HG02678 (cell line): Measurements from ENCODE around the gene FAM114A1.

Experiments
- ATAC-seq: cut with Tn5 transposase; IDR thresholded peaks from one replicate; pipeline ENCODE4 v1.9.1; 2021; ENCODE audit warnings: mild to moderate bottlenecking, moderate library complexity; ENCODE audit not compliant: unreplicated experiment

FAM114A1 gene

DNA sequence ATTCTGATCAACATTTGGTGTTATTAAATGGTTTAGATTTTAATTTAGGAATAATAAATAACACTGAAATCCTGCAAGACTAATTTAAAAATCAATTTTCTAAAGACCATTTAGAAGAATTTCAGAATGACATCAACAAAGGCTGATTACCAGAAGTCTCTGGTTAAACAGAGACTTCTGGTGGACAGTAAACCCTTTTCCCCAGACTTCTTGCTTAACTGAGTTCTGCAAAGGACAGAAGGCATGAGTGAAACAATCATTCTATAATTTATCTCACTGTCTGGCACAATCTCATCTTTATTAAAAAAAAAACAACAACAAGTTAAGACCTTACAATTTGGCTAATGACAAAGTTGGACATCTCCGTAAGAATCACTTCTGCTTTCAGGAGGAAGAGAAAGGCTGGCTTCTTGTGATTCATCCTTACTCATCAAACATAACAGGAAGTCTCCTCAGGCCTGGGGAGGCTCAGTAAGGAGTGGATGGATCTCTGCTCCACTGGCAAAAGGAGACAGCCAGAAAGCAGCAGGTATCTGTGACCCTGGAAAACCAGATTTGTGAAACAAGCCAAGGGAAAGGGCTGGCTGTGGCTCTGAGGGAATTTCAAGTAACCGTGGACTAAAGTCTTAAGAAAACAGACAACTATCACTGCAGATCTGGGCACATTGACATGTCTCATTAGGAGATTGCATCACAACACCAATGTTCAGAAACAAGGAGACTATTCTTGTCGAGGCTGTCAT, 10.1 kb upstream of the FAM114A1 start:
- peak; percentile 49 for ATAC-seq

DNA sequence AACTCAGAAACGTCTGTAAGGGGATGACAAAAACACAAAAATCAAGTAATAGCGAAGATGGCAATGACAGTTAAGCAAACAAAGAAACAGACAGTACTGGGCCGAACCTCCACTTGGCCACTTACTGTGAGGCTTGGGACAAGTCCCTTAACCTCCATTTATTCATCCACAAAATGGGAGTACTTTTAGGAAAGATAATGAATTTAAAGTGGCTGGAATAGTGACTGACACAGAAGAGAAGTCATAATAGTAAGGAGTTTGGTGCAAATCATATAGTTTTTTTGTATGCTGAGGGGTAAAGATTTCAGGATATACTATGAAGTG, 9.5 kb upstream of the FAM114A1 start:
- no peak for ATAC-seq

DNA sequence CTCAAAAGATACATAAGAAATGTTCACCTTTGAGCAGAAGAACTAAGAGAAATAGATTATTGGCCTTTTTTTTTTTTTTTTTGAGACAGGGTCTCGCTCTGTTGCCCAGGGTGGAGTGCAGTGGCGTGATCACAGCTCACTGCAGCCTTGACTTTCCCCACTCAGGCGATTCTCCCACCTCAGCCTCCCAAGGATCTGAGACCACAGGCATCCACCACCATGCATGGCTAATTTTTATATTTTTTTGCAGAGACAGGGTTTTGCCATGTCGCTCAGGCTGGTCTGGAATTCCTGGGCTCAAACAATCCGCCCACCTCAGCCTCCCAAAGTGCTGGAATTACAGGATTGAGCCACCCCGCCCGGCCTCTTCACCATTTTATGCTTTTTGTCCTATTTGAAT, 8.1 kb upstream of the FAM114A1 start:
- ATAC-seq, result no peak

DNA sequence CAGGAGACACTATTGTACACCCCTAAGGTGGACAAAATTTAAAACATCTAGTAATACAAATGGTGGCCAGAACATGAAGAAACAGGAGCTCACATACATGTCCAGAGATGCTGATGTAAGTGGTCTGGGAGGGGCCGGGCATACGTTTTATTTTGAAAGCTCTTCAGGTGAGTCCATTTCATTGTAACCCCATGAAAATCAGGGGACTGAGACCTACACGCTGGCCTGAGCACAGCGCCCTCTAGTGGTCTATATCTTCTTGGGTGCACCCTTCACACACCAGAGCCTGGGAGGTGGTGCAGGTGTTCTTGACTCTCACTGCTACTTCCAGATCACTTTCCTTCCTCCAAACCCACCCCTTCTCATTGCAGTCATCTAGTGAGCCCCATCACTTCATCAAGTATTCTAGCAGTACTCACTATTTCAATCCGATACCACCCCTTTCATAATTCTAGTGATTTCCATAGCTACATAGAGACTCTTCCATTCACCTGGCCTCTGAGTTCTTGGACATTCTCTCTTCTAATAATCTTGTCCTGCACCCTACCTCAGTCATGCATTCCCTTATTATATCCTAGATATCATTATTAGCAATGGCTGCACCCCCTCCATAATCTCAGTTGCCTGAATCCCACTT, 6.7 kb upstream of the FAM114A1 start:
- peak; percentile 55 for ATAC-seq

DNA sequence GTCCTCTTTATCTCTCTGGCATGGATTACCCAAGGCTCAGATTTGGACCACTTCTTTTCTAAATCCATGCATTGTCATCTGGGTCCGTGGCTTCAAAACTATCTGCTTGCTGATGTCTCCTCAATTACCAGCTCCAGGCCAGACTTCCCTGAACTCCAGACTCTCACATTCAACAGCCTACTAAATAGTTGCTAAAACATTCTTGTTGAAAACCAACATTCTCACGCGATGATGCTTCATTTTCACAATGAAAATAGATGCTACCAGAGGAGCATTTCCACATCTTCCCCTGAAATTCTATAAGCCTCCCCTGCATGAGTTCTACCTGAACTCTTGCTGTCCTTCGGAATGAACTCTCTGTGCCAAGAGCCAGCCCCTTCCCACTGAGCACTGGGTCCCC, 5.8 kb upstream of the FAM114A1 start:
- no peak for ATAC-seq

DNA sequence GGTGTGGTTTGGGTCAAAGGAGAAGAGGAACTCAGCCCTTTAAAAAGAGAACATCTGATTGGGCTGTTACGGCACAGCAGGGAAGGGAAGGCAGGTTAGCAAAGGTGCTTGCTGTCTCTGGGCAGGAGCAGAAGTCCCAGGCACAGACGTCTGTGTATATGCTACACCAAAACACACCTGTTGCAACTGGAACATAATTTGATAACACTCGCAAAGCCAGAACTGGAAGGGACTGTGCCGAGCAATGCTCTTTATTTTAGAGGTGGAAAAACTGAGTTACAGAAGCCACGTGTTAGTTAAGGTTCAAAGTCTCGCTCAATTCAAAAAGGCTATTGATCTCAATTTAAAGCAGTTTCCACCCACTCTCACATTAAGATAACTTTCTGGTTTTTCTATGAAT, 2.2 kb upstream of the FAM114A1 start:
- ATAC-seq, result no peak

DNA sequence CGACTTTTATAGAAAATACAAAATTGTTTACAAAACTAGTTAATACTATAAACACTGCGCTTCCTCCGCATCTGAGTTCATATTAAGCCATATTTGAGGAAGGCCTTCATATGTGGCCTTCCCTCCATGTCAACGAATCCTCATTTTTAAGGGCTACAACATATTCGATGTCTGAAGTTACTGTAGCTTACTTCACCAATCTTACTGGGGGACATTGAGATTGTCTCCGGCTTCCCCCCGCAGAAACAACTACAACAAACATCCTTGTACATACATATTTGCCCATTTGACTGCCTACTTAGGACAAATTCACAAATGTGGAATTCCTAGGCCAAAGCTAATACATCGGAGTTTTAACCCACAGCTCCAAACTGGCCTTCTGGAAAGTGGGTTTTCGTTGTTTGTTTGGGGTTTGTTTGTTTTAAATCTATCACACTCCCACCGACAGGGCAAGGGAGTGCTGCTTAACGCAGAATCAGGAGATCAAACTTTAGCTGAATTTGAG, 581 bp upstream of the FAM114A1 start:
- no peak for ATAC-seq

DNA sequence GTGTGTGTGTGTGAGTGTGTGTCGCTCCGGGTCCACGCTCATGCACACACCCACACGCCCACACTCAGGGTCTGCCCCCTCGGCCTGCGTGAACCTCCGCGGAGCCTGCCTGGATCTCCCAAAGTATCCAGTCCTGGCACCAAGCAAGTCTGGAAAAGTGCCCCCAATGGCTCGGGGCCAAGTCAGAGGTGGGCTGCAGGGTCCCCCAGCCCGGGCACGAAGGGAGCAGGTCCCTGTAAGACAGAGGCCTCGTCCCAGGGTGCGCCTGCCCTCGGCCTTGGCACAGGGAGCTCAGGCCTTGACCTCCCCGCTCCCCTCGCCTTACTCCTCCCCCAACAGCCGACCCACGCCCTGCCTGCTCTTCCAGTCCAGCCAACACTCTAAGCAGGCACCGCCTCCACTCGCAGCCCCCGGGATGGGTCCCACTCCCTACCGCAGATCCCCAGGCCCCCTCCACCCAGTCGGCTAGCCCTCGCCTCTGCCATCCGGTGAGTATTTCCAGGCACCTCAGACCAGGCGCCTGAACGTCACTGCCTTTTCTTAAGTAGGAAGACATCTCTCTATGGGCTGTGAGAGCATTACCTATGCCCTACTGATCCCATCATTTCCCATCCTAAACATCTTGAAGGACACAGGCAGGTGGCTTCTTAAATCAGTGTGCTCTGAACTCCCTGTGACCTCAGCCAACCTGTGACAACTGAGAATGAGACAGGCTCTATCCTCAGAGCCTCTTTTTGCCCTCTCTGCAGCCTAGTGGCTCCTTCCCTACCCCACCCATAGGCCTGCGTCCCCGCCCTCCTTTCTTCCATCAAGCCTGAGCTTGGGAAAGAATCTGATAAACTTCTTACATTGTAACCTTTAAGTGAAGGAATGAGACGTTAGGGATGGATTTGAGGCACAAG, 704 bp downstream of the FAM114A1 start:
- peak; percentile 6 for ATAC-seq

DNA sequence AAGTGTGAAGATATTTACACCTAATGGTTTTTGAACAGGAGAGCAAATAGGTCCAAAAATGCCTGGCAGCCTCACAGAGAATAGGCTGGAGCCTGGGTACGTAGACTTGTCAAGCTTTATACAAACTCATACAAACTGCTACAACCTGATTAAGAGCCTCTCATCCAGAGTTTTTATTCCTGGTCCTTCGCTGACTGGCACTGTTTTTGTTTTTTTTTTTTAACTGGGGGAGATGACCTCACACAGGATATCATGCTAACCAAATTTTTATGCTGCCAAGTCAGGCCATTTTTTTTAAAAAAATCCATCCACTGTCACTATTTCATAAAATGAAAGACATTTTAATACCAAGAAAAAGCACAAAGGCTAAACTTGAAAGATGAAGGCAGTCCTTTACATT, 1.9 kb downstream of the FAM114A1 start:
- ATAC-seq, result no peak

DNA sequence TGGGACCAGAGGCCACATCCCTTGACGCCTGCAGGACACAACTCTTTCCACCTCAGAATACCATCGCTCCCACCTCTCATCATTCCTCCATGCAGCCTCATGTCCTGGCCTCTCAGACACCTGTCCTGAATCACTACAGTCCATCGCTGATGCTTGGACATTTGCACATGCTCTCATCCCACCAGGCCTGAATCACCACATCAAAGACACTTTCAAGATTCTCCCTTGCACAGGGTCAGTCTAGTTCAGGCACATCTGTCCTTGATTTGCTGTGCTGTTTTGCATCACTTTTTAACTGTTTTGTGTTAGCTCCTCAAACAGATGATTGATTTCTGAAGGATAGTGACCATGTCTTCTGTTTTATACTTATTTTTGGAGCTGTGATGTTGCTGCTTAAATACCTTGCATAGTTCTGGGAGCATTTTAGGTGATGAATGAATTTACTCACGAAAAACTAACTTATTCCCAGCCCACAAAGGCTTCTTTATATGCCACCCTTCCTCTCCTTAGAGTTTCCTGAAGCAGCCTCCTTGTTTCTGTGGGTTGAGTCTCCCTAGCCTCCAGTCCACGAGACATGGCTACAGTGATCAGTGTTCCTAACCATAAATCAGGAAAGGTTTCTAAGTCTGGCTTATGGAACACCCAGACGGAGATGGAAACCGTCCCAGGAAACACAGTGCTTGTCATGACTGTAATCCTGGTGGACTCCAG, 2.6 kb downstream of the FAM114A1 start:
- no peak for ATAC-seq

DNA sequence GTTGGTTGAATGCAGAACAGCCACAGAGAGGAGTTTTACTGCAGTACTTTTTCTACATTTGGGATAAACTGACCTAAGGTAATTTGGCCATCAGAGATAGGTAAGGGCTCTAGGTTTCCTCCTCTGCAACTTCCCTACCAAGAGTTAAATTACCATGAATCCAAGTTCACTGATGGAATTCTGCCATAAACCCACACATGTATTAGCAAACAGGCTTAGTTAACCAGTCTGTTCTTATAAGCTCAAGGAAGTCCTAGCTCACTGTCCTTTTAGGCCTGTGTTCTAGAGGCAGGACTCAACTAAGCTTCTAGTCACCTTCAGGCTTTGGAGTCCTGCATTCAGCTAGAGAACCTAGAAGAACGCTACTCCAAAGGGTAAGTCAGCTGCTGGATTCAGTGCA, 4.0 kb downstream of the FAM114A1 start:
- ATAC-seq, result no peak

DNA sequence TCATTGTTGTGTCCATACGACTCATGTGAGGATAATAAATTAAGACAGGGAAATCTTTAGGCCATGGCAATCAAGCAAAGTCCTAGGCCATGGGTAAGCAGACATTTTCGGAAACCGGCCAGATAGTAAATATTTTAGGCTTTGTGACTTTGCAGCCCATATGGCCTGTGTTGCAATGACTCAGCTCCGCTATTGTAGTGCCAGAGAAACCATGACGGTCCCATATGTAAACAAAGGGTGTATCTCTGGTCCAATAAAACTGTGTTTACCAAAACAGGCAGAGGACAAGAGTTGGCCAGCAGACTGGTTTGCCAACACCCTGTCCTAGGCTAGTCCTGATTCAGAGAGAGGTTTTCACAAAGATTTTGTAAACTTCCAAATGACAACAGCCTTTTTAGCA, 5.0 kb downstream of the FAM114A1 start:
- no peak for ATAC-seq

DNA sequence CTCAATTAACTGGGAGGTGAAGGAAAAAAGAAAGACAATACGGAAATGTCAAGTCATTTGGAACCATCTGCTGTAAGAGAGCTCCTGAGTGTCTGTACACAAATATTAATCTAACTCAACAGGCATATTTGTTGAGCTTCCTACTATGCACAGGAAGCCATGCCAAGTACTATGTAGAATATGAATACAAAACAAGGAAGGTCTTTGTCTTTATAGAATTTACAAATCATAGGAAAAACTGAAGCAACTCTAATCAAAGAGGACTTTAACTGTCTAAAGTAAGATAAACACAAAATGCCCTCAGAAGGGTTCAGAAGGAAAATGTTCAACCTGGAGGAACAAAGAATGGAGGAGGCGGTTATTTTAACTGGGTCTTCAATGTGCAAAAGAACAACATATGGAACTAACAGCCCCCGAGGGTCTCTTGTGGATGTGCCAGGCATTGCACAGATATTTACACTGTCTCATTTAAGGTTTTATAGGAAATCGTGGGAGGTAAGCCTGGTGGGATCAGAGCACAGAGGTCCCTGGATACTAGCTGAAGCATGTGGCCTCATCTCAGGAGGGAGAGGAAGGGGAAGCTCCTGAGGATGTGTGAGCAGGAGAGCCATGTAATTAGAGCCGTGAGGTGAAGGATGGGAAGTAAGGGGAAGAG, 5.8 kb downstream of the FAM114A1 start:
- no peak for ATAC-seq

DNA sequence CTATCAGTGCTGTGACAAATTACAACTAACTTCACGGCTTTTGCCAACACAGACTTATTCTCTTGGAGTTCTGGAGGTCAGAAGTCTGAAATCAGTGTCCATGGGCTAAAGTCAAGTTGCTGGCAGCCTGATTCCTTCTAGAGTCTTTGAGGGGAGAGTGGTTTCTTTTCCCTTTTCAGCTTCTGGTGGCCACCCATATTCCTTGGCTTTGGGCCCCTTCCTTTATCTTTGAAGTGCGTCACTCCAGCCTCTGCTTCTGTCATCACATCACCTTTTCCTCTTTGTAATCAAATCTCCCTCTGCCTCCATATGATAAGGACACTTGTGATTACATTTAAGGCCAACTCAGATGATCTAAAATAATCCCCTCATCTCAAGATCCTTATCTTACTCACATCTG, 9.0 kb downstream of the FAM114A1 start:
- no peak for ATAC-seq

DNA sequence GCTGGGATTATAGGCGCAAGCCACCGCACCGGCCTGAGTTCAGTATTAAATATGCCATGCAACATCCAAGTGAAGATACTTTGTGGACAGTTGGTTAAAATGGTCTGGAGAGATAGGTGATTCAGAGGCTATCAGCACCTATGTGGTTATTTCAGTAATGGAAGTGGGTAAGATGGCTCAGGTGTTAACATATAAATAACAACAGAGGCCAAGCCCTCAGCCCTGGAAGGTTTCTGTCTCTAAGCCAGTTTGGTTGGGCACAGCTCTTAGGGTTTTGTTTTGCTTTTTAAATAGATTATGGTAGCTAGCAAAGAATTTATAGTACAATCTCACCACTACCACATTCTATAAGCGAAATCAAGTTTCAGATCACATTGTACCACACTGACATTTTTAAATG, 16.6 kb downstream of the FAM114A1 start:
- no peak for ATAC-seq

DNA sequence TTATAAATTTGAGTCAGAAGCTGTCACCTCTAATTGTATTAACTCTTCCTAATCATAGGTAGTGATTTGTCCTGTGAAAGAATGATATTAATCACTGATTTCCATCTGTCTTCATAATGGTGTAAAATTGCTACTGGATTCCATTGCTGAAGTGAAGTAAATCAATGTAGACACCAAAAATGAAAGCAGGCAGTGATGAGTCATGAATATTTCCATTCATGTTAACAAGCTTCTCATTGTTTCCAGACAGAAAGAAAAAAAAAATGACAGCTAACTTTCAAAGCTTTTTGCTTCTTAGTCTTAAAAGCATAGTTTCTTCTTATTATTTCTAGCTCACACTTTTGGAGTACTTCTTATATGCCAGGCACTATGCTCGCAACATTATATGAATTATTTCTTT, 21.5 kb downstream of the FAM114A1 start:
- no peak for ATAC-seq

DNA sequence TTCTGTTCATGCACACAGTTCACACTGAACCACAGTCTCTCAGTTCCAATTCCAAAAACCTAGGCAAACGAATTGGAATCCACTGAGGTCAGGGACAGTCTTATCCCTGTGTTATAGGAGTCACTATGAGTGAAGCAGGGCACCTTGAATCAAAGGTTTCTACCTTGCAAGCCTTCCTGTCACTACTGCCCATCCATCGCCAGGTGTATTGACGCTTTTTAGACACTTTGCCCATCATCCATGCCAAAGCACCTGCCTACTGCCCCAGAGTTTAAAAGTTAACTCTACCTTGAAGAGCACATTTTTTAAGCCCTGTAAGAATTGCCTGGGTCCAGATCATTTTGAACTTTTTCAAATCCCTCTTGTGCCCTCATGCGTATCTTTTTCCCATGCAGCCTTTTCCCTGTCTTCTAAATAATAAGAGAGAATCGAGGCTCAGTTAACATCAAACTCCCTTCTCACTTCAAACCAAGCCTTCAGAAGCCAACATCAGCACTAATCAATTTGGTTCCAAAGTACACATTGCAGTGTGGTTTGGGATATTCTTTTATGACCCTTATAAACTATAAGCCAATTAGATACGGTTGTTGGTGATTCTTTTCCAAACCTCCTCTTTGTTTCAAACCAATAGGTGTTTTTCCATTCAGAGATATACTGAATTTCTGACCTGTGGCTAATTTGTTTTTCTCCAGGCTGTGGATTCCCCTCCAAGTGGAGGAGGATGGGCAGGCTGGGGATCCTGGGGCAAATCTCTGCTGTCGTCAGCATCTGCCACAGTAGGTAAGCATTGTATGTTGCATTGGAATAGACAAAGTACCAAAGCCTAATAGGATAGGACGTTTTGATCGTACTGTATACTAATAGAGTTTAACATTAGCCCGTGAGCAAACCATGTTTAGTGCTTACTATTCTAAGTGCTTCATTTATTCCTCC, 23.7 kb downstream of the FAM114A1 start:
- no peak for ATAC-seq

DNA sequence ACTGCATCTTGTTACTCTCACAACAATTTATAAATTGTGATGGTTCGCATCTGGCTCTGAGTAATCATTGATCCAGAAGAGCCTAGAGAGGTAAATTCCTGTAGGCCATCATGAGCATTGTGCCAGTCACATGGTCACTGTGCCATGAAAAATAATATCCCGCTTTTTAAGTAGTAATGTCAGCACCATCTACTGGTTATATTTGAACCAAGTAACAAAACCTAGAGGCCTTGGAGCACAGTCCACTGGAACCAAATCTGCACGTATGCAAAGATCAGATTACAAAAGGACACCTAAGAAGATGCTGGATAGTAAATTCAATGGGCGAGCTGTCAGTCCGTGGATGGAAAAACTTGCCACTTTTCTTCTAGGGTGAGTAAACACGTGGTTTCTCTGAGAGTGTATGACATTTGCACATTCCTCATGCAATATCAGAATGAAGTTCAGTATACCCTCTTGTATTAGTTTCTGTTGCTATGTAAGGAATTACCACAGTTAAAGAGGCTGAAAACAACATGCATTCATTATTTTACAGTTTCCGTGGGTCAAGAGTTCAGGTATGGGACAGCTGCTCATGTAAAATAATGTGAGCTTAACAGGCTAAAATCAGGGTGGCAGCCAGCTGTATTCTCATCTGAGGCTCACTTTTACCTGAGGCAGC, 26.8 kb downstream of the FAM114A1 start:
- ATAC-seq, result no peak

DNA sequence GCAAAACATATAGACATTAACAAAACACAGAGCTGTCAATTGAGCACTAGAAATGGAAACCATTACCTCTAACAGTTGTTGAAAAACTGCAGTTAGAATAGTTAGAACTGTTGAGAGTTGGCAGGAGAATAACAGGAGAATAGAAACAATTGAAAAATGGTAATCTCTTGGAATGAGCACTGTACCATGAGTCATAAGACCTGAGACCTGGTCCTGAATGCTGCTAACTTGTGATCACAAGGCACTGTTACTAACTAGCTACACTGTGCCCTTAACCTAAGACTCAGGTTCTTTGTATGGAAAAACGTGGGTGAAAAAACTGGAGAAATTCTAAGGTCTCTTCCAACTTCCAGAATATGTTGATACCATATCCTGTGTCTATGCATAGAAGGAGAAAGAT, 29.3 kb downstream of the FAM114A1 start:
- no peak for ATAC-seq
